Ovary (tissue), 9 donors: ENCODE results near the gene IL1RAPL2. TPM values are rescaled to one million over a fixed set of nuclear protein-coding genes. Genes with fewer than 3 reads are reported as not detected.

ENCODE experiments used
- DNase-seq, 5 donors: peaks; one replicate each; pipeline ENCODE4 v3.0.0-alpha.2; 2019 to 2020
- H3K27ac ChIP-seq, 2 donors: fragments of 200-600 bp; one replicate each; pipeline versions ENCODE4 v1.5.1 to v1.8.0; 2019 to 2022
- H3K27me3 ChIP-seq: fragments of 200-600 bp; one replicate; pipeline ENCODE4 v1.8.0; 2022
- H3K36me3 ChIP-seq: fragments of 200-600 bp; sonication (generic); one replicate; pipeline ENCODE4 v1.5.1; 2019
- H3K4me1 ChIP-seq: one replicate; pipeline ENCODE4 v1.8.1; 2013; ENCODE audit warnings: mild to moderate bottlenecking, moderate library complexity; ENCODE audit not compliant: insufficient read depth
- H3K4me3 ChIP-seq: fragments of 200-600 bp; sonication (generic); one replicate; pipeline ENCODE4 v1.5.1; 2017
- H3K9me3 ChIP-seq, 2 donors: fragments of 200-600 bp in 1 of 2; sonication (generic) in 1 of 2; one replicate each; pipeline versions ENCODE4 v1.5.1 to v1.8.1; 2013 to 2019; ENCODE audit warnings: mild to moderate bottlenecking in 1 of 2, moderate library complexity in 1 of 2
- EP300 ChIP-seq: sonication (generic); formaldehyde crosslinking; IDR thresholded peaks from one replicate; pipeline ENCODE4 v1.6.1; 2017; ENCODE audit warnings: antibody characterized with exemption
- POLR2A ChIP-seq: fragments of 450-650 bp; IDR thresholded peaks from one replicate; pipeline ENCODE4 v1.6.1; 2017; ENCODE audit warnings: antibody characterized with exemption, mild to moderate bottlenecking, moderate library complexity
- WGBS, 3 donors: extraction: QIAGEN DNeasy Blood & Tissue Kit in 1 of 3; methylation state at CpG; one replicate each; pipeline versions ENCODE4 v1.1.5 to v1.1.7; 2013 to 2017; 5-methylcytosine and 5-hydroxymethylcytosine counted together
- intact Hi-C, 4 donors: fragments of 100-400 bp; cut with DNase I; formaldehyde crosslinking; loops; one replicate each; pipeline versions ENCODE4 v1.11.0 to v1.15.1; 2022 to 2023
- polyA plus RNA-seq, 2 donors: library from polyadenylated mRNA; stranded (reverse); fragments of 200-250 nt in 1 of 2; fragments of 350-450 nt in 1 of 2; fragmentation: Illumina TruSeq in 1 of 2; extraction: RNeasy Lipid Tissue Mini Kit (QIAGEN cat#74804) in 1 of 2; gene quantifications; one replicate each; pipeline ENCODE4 v1.2.3, GENCODE V29; 2013 to 2014
- total RNA-seq, 7 donors: library from RNA; depleted of rRNA in 2 of 7; stranded (reverse); fragments of >200 nt in 2 of 7; fragmentation: NEBNext Ultra II Directional in 3 of 7; extraction: Animal tissue kit (Norgen Biotek cat#: 25700) in 3 of 7; gene quantifications; one replicate each; pipeline versions ENCODE4 v1.1.0 to v1.2.4, GENCODE V29; 2016 to 2023
- TF ChIP-seq, protein P1 (sequence below), 3 donors: fragments of 450-650 bp in 2 of 3; fragments of 200-600 bp in 1 of 3; IDR thresholded peaks; one replicate each; pipeline versions ENCODE4 v1.5.1 to v1.8.0; 2016 to 2022; ENCODE audit warnings: antibody characterized with exemption in 3 of 3, mild to moderate bottlenecking in 1 of 3
- donor health status: DM: no; HTN: no; CAD: no; lungs with moderate emphysema.
- donor health status: DM: no; HTN: no; CAD: no.
- donor health status: Bipolar disorder and iron deficiency.
- donor health status: DM: yes; HTN: yes; CAD: no.
- donor health status: DM: no; HTN: no; CAD: no.
- donor health status: DM: yes; HTN: yes; CAD: no.

IL1RAPL2 gene
- total and polyA plus RNA-seq, 9 donors: 0.08 to 1.1 (median 0.32) TPM; not detected in 3

DNA sequence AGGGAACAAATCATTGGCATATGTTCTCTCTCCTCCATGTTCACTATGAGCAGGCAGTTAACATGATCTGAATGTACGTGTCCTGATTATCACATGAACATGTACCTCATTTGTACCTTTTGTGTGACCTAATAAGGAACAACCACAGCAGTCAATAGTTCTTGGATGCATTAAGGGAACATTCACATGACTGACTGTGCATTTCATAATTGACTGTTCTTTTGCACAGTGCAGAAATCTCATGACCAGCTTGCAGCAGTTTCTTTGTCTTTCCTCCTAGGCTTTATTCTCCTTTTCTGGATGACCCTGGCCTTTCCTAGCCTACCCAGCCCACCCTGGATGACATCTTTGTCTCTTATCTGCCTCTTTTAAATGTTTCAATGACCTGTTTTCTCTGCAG lies 711.1 kb downstream of the IL1RAPL2 start:
- TF ChIP-seq, protein P1, sequence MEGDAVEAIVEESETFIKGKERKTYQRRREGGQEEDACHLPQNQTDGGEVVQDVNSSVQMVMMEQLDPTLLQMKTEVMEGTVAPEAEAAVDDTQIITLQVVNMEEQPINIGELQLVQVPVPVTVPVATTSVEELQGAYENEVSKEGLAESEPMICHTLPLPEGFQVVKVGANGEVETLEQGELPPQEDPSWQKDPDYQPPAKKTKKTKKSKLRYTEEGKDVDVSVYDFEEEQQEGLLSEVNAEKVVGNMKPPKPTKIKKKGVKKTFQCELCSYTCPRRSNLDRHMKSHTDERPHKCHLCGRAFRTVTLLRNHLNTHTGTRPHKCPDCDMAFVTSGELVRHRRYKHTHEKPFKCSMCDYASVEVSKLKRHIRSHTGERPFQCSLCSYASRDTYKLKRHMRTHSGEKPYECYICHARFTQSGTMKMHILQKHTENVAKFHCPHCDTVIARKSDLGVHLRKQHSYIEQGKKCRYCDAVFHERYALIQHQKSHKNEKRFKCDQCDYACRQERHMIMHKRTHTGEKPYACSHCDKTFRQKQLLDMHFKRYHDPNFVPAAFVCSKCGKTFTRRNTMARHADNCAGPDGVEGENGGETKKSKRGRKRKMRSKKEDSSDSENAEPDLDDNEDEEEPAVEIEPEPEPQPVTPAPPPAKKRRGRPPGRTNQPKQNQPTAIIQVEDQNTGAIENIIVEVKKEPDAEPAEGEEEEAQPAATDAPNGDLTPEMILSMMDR (IDR thresholded peaks at IDR 0.05): no peak
- TF ChIP-seq EP300 (no peak), POLR2A (no peak)
- DNase-seq: no peak
- no peaks in the 10 kb centered on the region for H3K4me1 ChIP-seq
- no peaks in the 10 kb centered on the region for H3K27me3 ChIP-seq
- intact Hi-C loops: no loop called here
- no peak overlapping the region for H3K4me3 ChIP-seq
- no peak overlapping the region for H3K27ac ChIP-seq
- no peaks in the 10 kb centered on the region for H3K36me3 ChIP-seq
- WGBS, 3 donors: 65 to 80% (median 70%) methylated on average over 1 of the region's 1 CpG
- H3K9me3 ChIP-seq: no peaks in the 10 kb centered on the region

DNA sequence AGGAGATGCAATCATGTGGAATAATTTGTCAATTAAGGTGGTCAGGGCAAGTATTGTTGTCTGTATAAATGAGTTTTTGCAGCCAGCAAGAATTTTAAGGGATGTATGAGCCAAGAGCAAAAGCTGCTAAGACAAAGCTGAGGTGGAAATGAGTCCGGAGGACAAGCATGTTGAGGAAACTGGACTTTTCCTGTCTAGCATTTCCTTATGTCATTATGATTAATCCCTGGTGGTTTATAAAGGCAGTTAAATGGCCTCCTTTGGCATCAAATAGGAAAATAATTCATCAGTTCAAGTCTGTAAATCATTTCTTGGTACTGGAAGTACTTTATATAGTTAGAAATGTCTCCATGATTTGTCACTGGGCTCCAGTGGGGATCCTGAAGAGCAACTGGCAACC lies 716.1 kb downstream of the IL1RAPL2 start:
- no peak overlapping the region for H3K4me3 ChIP-seq
- DNase-seq: no peak
- no peak for TF ChIP-seq POLR2A
- no peak for TF ChIP-seq EP300
- TF ChIP-seq, protein P1 (IDR thresholded peaks at IDR 0.05): no peak
- H3K9me3 ChIP-seq: no peaks in the 10 kb centered on the region
- intact Hi-C loops: no loop called here
- H3K4me1 ChIP-seq: no peaks in the 10 kb centered on the region
- WGBS, 3 donors: 75 to 89% (median 80%) methylated on average over 1 of the region's 1 CpG
- no peak overlapping the region for H3K27ac ChIP-seq
- H3K27me3 ChIP-seq: no peaks in the 10 kb centered on the region
- no peaks in the 10 kb centered on the region for H3K36me3 ChIP-seq

DNA sequence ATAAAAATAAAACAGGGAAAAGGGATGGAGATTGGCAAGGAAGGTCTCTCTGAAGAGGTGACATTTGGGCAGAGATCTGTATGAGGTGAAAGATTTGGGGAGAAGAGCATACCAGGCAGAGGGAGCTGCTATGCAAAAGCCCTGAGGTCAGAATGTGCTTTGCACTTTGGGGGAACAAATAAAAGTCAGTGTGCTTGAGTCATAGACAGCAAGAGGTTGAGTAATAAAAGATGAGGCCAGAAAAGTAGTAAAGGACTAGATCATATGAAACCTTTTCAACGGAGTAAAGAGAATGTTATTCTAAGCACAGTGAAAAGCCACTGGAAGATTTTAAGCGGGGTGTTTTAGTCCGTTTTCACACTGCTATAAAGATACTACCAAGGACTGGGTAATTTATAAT lies 731.0 kb downstream of the IL1RAPL2 start:
- Histone ChIP-seq H3K4me1 (no peaks in the 10 kb centered on the region), H3K27me3 (no peaks in the 10 kb centered on the region), H3K36me3 (no peaks in the 10 kb centered on the region), H3K4me3 (no peak overlapping the region), H3K27ac (no peak overlapping the region), H3K9me3 (no peaks in the 10 kb centered on the region)
- WGBS, 3 donors: 61 to 70% (median 62%) methylated on average over 3 of the region's 3 CpGs
- intact Hi-C loops: no loop called here
- DNase-seq: no peak
- TF ChIP-seq POLR2A (no peak), EP300 (no peak)
- TF ChIP-seq, protein P1 (IDR thresholded peaks at IDR 0.05): no peak

DNA sequence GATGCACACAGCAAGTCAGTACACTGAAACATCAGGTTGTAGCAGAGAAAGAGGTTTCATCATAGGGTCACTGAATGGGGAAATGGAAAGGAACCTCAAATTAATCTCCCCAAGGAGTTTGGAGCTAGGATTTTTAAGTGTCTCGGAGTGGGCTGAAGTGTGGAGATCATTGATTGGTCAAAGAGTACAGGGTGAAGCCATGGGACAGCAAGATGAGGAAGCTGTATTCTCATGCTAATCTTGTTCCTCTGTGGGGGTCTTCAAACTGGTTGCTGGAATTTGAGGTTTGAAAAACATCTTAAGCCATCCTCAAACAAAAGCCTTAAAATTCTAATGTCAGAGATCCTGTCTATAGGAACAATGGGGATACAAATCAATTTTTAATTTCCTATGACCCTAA lies 733.3 kb downstream of the IL1RAPL2 start:
- intact Hi-C loops: no loop called here
- no peak for TF ChIP-seq POLR2A
- TF ChIP-seq EP300: no peak
- H3K4me3 ChIP-seq: no peak overlapping the region
- no peaks in the 10 kb centered on the region for H3K4me1 ChIP-seq
- no peaks in the 10 kb centered on the region for H3K36me3 ChIP-seq
- WGBS, 3 donors: 74 to 87% (median 77%) methylated on average over 1 of the region's 1 CpG
- DNase-seq: no peak
- H3K27me3 ChIP-seq: no peaks in the 10 kb centered on the region
- no peak overlapping the region for H3K27ac ChIP-seq
- H3K9me3 ChIP-seq: no peaks in the 10 kb centered on the region

DNA sequence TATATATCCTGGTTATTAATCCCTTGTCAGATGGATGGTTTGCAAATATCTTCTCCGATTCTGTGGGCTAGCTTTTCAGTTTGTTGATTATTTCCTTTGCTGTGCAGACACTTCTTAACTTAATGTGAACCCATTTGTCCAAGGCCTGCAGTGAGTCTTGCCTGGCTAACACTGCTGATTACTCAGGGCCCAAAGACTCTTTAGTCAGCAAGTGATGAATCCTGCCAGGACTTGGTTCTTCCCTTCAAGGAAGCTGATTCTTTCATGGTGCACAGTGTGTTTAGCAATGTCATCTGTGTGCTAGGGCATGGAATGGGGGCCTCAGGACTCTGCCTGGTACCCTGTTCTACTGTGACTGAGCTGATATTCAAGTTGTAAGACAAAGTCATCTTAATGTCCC lies 736.2 kb downstream of the IL1RAPL2 start:
- no peak for DNase-seq
- intact Hi-C loops: no loop called here
- no peak for TF ChIP-seq POLR2A
- TF ChIP-seq EP300: no peak
- TF ChIP-seq, protein P1 (IDR thresholded peaks at IDR 0.05): no peak
- Histone ChIP-seq H3K4me1 (no peaks in the 10 kb centered on the region), H3K4me3 (no peak overlapping the region), H3K27ac (no peak overlapping the region), H3K36me3 (no peaks in the 10 kb centered on the region), H3K9me3 (no peaks in the 10 kb centered on the region), H3K27me3 (no peaks in the 10 kb centered on the region)
- 70 to 83% (median 76%) methylated on average over 1 of the region's 1 CpG for WGBS, 3 donors
